ENCODE results near the gene KCNH2. TPM values are rescaled to one million over a fixed set of nuclear protein-coding genes. Genes with fewer than 3 reads are reported as not detected.

KCNH2 gene
- total and polyA plus RNA-seq, 2 donors (not counting 1 experiment from before 2014, with no cell fraction given), result 0.86 to 2.7 TPM

DNA sequence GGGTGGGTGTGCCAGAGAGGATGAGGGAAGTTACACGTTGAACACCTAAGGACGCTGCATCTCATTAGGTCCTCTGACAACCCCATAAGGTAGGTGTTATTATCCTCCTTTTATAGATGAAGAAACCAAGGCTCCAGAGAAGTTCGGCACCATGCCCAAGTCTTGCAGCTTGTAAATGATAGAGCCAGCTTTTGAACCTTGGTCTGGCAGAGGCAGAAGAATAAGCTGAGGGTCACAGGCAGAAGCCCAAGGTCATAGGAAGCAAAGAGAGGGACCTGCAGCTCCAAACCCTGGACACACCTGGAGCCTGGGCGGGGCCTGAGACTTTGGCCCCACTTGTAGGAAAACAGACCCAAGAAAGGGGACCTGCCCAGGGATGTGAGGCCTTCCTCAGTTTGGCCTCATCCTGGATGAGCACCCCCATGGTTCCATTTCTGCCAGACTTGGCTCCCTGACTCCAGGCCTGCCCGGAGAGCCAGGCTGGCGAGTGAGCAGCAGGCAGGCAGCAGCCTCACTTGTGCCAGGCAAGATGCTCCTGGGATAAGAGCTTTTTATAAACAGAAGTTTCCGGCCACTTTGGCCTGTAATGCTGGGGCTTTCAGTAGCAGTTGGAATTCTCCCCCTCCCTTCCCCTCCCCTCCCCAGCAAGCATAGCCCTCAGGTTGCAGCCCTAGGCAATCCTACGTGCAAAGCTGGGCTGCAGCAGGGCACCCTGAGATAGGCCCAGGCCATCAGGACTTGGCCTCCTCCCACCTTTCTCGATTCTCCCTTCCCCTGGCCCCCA is 2.4 kb downstream of the KCNH2 start:
- Histone ChIP-seq H3K79me2 (ENCODE audit: control insufficient read depth, insufficient read depth, low read length) (no peaks in the 10 kb centered on the region), H3K9me3 (ENCODE audit: control extremely low read depth in 1 of 3, control insufficient read depth in 2 of 3, insufficient read depth in 1 of 3, low read length in 2 of 3) (peaks cover 0 to 30% (median 0%) of the 10 kb centered on the region in 3 donors), H3K36me3 (replicated peaks in 1 of 2; ENCODE audit: control extremely low read depth in 1 of 2, control insufficient read depth in 1 of 2, extremely low read depth in 1 of 2, insufficient read depth in 2 of 2, low read length in 1 of 2) (no peaks in the 10 kb centered on the region), H3K27me3 (replicated peaks in 1 of 4; ENCODE audit: control extremely low read depth in 1 of 4, control insufficient read depth in 3 of 4, insufficient read depth in 4 of 4, low read length in 3 of 4) (peaks cover 0 to 50% (median 30%) of the 10 kb centered on the region in 4 experiments), H3K9ac (ENCODE audit: low read length) (peak overlapping the region; percentile 66), H3K4me1 (ENCODE audit: control insufficient read depth in 2 of 2, insufficient read depth in 2 of 2, low read length in 2 of 2) (peaks cover 37 to 42% of the 10 kb centered on the region in 2 donors), H4K20me1 (ENCODE audit: control insufficient read depth, insufficient read depth, low read length, poor library complexity, severe bottlenecking) (no peaks in the 10 kb centered on the region), H3K27ac (ENCODE audit: low read length in 2 of 2) (no peak overlapping the region), H3K4me2 (replicated peaks; ENCODE audit: low read depth, low read length, poor library complexity, severe bottlenecking) (peak overlapping the region; percentile 92), H3K4me3 (ENCODE audit: control extremely low read depth in 1 of 5, extremely low read depth in 1 of 5, insufficient read depth in 1 of 5, low read depth in 2 of 5, low read length in 4 of 5) (peak overlapping the region in 3 of 5 experiments; percentile 60 to 74 (median 65)), H2AFZ (ENCODE audit: insufficient read depth, low read depth, low read length, poor library complexity, severe bottlenecking) (peak overlapping the region; percentile 83)
- ATAC-seq (ENCODE audit: low read depth) (no peak), DNase-seq (no peak)
- H3K4me3 Mint-ChIP-seq, result peak overlapping the region; percentile 76
- POLR2A ChIA-PET, result no interaction called here
- H3K4me1 Mint-ChIP-seq, result peaks cover 44% of the 10 kb centered on the region
- CTCF ChIA-PET, result interaction anchor here (0.9 to 1.9 kb wide), 6 partner anchors 8 to 43 kb away, joined by 3 to 6 read pairs (median 4); no protein-coding TSS in a partner anchor
- intact Hi-C loops (cut with micrococcal nuclease), result loop anchor here (2.0 to 5.0 kb wide), 2 partner anchors 37 to 107 kb away; partner anchors contain the start of genes FASTK and TMUB1
- TF ChIP-seq, protein P1, sequence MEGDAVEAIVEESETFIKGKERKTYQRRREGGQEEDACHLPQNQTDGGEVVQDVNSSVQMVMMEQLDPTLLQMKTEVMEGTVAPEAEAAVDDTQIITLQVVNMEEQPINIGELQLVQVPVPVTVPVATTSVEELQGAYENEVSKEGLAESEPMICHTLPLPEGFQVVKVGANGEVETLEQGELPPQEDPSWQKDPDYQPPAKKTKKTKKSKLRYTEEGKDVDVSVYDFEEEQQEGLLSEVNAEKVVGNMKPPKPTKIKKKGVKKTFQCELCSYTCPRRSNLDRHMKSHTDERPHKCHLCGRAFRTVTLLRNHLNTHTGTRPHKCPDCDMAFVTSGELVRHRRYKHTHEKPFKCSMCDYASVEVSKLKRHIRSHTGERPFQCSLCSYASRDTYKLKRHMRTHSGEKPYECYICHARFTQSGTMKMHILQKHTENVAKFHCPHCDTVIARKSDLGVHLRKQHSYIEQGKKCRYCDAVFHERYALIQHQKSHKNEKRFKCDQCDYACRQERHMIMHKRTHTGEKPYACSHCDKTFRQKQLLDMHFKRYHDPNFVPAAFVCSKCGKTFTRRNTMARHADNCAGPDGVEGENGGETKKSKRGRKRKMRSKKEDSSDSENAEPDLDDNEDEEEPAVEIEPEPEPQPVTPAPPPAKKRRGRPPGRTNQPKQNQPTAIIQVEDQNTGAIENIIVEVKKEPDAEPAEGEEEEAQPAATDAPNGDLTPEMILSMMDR (IDR thresholded peaks at IDR 0.05), result no peak
- TF ChIP-seq EZH2 (IDR thresholded peaks at IDR 0.05; ENCODE audit: borderline replicate concordance, insufficient read depth, low read depth, low read length, poor library complexity, severe bottlenecking), result no peak
- peak overlapping the region; percentile 56 for H3K27ac Mint-ChIP-seq
- H3K9me3 Mint-ChIP-seq (ENCODE audit: insufficient read depth), result no peaks in the 10 kb centered on the region
- 97% methylated on average over 4 of the region's 9 CpGs for WGBS (ENCODE audit: insufficient coverage)
- peaks cover 21% of the 10 kb centered on the region for H3K27me3 Mint-ChIP-seq
